ENCODE data around the gene NDUFB3.

GRCh38 chr2:201114350-201114749, 42.5 kb downstream of the NDUFB3 start:
- TF ChIP-seq CTCF (IDR thresholded peaks at IDR 0.05; ENCODE audit: low read length) (no peak), EZH2 (optimal IDR thresholded peaks at IDR 0.05; ENCODE audit: low read depth, low read length) (no peak)
